Measurements from ENCODE around the gene DPY19L1. TPM values are rescaled to one million over a fixed set of nuclear protein-coding genes. Genes with fewer than 3 reads are reported as not detected.
"Not testable (repeated sequence)": the region's sequence is repeated elsewhere in the genome, so short reads cannot be mapped to it uniquely, and the experiment has no call there.

Gene DPY19L1
- 33.6 TPM for total RNA-seq (ENCODE audit: unreplicated experiment)
- long read RNA-seq = 0 reads

GRCh38 chr7:35037211-35037525 lies at the start of gene DPY19L1:
TSS of gene DPY19L1 (minus strand) at chr7:35037485. CDS start at chr7:35037394, 91 bp downstream.
- Mint-ChIP-seq H3K4me1 (ENCODE audit: unreplicated experiment) (peaks cover 31% of the 10 kb centered on the region), H3K36me3 (ENCODE audit: low read depth, unreplicated experiment) (no peaks in the 10 kb centered on the region), H3K27me3 (ENCODE audit: unreplicated experiment) (peaks cover 4% of the 10 kb centered on the region), H3K4me3 (ENCODE audit: unreplicated experiment) (peak within 1 kb of the TSS; percentile 95), H3K9me3 (ENCODE audit: unreplicated experiment) (no peaks in the 10 kb centered on the region), H3K27ac (ENCODE audit: unreplicated experiment) (peak within 1 kb of the TSS; percentile 86)
- DNase-seq (ENCODE audit: low spot score) = no peak
- TF ChIP-seq CTCF (IDR thresholded peaks at IDR 0.05; ENCODE audit: unreplicated experiment) = no peak

- H3K27ac Mint-ChIP-seq (ENCODE audit: unreplicated experiment); H3K9me3 Mint-ChIP-seq (ENCODE audit: unreplicated experiment); H3K27me3 Mint-ChIP-seq (ENCODE audit: unreplicated experiment); H3K36me3 Mint-ChIP-seq (ENCODE audit: low read depth, unreplicated experiment); H3K4me1 Mint-ChIP-seq (ENCODE audit: unreplicated experiment); H3K4me3 Mint-ChIP-seq (ENCODE audit: unreplicated experiment); DNase-seq (ENCODE audit: low spot score): not testable (repeated sequence)
Measured at GRCh38 chr7:35079517-35079916, 42.2 kb upstream of the DPY19L1 start.

GRCh38 chr7:35074008-35074407 lies 36.7 kb upstream of the DPY19L1 start:
- not testable (repeated sequence) for H3K9me3 Mint-ChIP-seq (ENCODE audit: unreplicated experiment); H3K36me3 Mint-ChIP-seq (ENCODE audit: low read depth, unreplicated experiment); H3K4me3 Mint-ChIP-seq (ENCODE audit: unreplicated experiment); DNase-seq (ENCODE audit: low spot score); H3K4me1 Mint-ChIP-seq (ENCODE audit: unreplicated experiment); H3K27me3 Mint-ChIP-seq (ENCODE audit: unreplicated experiment); H3K27ac Mint-ChIP-seq (ENCODE audit: unreplicated experiment)

GRCh38 chr7:35072950-35073827 lies 35.9 kb upstream of the DPY19L1 start:
- H3K9me3 Mint-ChIP-seq (ENCODE audit: unreplicated experiment); H3K4me3 Mint-ChIP-seq (ENCODE audit: unreplicated experiment); H3K36me3 Mint-ChIP-seq (ENCODE audit: low read depth, unreplicated experiment); H3K27me3 Mint-ChIP-seq (ENCODE audit: unreplicated experiment); H3K27ac Mint-ChIP-seq (ENCODE audit: unreplicated experiment); DNase-seq (ENCODE audit: low spot score); H3K4me1 Mint-ChIP-seq (ENCODE audit: unreplicated experiment): not testable (repeated sequence)
- peak; percentile 53 for TF ChIP-seq CTCF (IDR thresholded peaks at IDR 0.05; ENCODE audit: unreplicated experiment)

- not testable (repeated sequence) for DNase-seq (ENCODE audit: low spot score); H3K4me1 Mint-ChIP-seq (ENCODE audit: unreplicated experiment); H3K27me3 Mint-ChIP-seq (ENCODE audit: unreplicated experiment); H3K27ac Mint-ChIP-seq (ENCODE audit: unreplicated experiment); H3K9me3 Mint-ChIP-seq (ENCODE audit: unreplicated experiment); H3K36me3 Mint-ChIP-seq (ENCODE audit: low read depth, unreplicated experiment); H3K4me3 Mint-ChIP-seq (ENCODE audit: unreplicated experiment)
Measured at GRCh38 chr7:35069084-35069483, 31.8 kb upstream of the DPY19L1 start.

- not testable (repeated sequence) for H3K36me3 Mint-ChIP-seq (ENCODE audit: low read depth, unreplicated experiment); H3K27ac Mint-ChIP-seq (ENCODE audit: unreplicated experiment); H3K4me1 Mint-ChIP-seq (ENCODE audit: unreplicated experiment); H3K27me3 Mint-ChIP-seq (ENCODE audit: unreplicated experiment); H3K4me3 Mint-ChIP-seq (ENCODE audit: unreplicated experiment); H3K9me3 Mint-ChIP-seq (ENCODE audit: unreplicated experiment); DNase-seq (ENCODE audit: low spot score)
Measured at GRCh38 chr7:35065382-35065781, 28.1 kb upstream of the DPY19L1 start.

- peaks cover 12% of the 10 kb centered on the region for H3K4me1 Mint-ChIP-seq (ENCODE audit: unreplicated experiment)
- not testable (repeated sequence) for H3K9me3 Mint-ChIP-seq (ENCODE audit: unreplicated experiment); H3K4me3 Mint-ChIP-seq (ENCODE audit: unreplicated experiment); H3K36me3 Mint-ChIP-seq (ENCODE audit: low read depth, unreplicated experiment); H3K27me3 Mint-ChIP-seq (ENCODE audit: unreplicated experiment); DNase-seq (ENCODE audit: low spot score)
- peak overlapping the region; percentile 52 for H3K27ac Mint-ChIP-seq (ENCODE audit: unreplicated experiment)
Measured at GRCh38 chr7:35058571-35058970, 21.3 kb upstream of the DPY19L1 start.

GRCh38 chr7:35057505-35058451 lies 20.5 kb upstream of the DPY19L1 start:
- DNase-seq (ENCODE audit: low spot score) = not testable (repeated sequence)

More at GRCh38 chr7:35057505-35058451, 20.5 kb upstream of the DPY19L1 start:
- H3K27ac Mint-ChIP-seq (ENCODE audit: unreplicated experiment); H3K27me3 Mint-ChIP-seq (ENCODE audit: unreplicated experiment); H3K4me3 Mint-ChIP-seq (ENCODE audit: unreplicated experiment); H3K36me3 Mint-ChIP-seq (ENCODE audit: low read depth, unreplicated experiment); H3K9me3 Mint-ChIP-seq (ENCODE audit: unreplicated experiment): not testable (repeated sequence)
- peaks cover 16% of the 10 kb centered on the region for H3K4me1 Mint-ChIP-seq (ENCODE audit: unreplicated experiment)

Measured in endothelial cell (in vitro differentiated cells).